Measurements from ENCODE around the gene C1orf174.
A peak's percentile ranks its signal among the peaks of the same experiment; 100 is the strongest.

- TF ChIP-seq, protein P1, sequence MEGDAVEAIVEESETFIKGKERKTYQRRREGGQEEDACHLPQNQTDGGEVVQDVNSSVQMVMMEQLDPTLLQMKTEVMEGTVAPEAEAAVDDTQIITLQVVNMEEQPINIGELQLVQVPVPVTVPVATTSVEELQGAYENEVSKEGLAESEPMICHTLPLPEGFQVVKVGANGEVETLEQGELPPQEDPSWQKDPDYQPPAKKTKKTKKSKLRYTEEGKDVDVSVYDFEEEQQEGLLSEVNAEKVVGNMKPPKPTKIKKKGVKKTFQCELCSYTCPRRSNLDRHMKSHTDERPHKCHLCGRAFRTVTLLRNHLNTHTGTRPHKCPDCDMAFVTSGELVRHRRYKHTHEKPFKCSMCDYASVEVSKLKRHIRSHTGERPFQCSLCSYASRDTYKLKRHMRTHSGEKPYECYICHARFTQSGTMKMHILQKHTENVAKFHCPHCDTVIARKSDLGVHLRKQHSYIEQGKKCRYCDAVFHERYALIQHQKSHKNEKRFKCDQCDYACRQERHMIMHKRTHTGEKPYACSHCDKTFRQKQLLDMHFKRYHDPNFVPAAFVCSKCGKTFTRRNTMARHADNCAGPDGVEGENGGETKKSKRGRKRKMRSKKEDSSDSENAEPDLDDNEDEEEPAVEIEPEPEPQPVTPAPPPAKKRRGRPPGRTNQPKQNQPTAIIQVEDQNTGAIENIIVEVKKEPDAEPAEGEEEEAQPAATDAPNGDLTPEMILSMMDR (IDR thresholded peaks at IDR 0.05): peak in 4 of 6 experiments; percentile 32 to 72 (median 46)
- TF ChIP-seq POLR2A (IDR thresholded peaks at IDR 0.05): peak; percentile 35 to 92
Observed at GRCh38 chr1:3856923-3857790, 42.9 kb downstream of the C1orf174 start, which contains the start of the genes CEP104 and DFFB.
